ENCODE measurements around the gene LPP.
A peak's percentile ranks its signal among the peaks of the same experiment; 100 is the strongest.

LPP gene

GRCh38 chr3:188861842-188862744 is 708.1 kb downstream of the LPP start:
- no peak for DNase-seq

DNA sequence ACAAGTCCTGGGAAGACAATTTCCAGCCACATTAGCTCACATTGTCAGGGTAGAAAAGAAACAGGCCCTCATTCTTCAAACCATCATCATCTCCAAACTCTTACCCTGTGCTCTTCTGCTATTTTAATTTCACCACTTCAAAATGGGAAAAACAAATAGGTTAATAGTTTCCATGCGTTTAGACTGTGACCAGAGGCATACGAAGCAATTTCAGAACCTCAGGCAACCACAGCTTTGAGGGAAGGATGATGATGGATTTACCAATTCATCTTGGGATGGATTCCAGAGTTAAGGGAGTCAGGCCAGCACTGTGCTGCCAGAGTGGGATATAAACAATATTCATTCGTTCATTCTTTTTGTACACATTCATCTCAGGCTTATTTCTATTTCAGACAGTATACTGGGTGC is 710.0 kb downstream of the LPP start:
- no peak for DNase-seq

- DNase-seq, result no peak
Observed at GRCh38 chr3:188867691-188868265, 713.8 kb downstream of the LPP start.

DNA sequence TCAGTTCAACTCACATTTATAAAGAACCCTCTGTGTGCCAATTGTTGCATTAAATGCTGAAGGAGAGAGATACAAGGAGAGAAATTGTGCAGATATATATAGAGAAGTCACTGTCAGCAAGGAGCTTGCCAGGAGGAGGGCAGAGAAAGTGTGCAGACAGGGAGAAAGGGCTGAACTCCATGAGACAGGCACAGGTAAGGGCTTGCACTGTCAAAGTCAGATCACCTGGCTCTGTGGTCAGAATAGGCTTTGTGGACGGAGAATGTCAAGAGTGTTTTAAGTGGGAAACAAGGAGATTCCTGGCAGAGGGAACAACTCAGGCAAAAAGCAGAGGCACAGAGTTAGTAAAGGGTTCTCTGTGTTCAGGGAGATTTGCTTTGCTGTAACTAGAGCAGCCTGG is 714.8 kb downstream of the LPP start:
- no peak for DNase-seq

DNA sequence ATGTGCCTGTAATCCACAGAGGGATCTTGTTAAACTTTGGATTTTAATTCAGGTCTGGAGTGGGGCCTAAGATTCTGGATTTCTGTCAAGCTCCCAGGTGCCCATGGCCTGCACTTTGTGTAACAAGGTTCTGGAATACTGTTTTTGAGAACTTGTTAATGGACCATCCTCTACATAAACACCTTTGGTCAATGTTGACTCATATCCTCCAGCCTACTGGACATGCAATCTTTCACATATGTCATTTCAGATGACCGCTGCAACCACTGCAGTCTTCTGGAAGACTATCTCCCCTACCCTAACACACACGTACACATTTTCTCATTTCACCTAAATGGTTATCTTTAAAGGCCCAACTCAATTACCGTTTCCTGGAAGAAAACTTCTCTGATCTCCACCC is 715.7 kb downstream of the LPP start:
- DNase-seq, result no peak

GRCh38 chr3:188870431-188870830 is 716.5 kb downstream of the LPP start:
- DNase-seq, result no peak

GRCh38 chr3:188874576-188874975 is 720.6 kb downstream of the LPP start:
- DNase-seq, result no peak

DNA sequence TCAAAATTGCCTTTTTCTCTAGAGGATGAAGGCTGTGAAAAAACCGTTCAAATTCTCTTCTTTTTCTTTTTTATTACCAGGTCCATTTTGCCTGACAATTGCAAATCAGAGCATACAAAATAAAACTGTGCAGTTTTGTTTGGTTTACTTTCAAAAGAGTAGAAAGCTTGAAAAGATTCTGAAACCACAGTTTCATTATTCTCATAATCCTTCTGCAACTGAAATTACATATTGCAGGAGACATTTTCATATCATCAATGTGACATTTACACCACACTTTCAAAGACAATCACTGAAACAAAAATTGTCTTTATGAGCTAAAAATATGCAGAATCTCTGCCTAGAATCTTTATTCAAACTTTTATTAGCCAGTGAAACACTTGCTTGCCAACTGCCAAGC is 721.5 kb downstream of the LPP start:
- DNase-seq, result no peak

DNA sequence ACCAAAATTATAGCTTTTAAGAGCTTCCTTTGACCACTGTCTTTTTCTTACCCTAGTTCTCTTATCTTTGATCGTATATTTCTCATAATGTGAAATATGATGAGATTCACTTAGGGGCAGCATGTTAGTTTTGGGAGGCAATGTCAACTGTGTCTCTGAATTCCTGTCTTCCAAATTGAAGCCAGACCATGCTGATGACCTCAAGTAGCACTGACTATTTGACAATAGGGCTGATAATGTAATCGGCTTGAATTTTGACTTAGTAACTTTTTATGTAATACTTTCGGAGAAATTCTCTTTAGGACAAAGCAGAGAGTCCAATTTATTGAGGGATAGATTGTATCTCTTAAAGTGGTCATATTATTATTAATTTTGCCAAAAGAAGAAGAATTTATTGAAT is 722.4 kb downstream of the LPP start:
- no peak for DNase-seq

GRCh38 chr3:188877381-188877780 is 723.4 kb downstream of the LPP start:
- DNase-seq, result no peak

DNA sequence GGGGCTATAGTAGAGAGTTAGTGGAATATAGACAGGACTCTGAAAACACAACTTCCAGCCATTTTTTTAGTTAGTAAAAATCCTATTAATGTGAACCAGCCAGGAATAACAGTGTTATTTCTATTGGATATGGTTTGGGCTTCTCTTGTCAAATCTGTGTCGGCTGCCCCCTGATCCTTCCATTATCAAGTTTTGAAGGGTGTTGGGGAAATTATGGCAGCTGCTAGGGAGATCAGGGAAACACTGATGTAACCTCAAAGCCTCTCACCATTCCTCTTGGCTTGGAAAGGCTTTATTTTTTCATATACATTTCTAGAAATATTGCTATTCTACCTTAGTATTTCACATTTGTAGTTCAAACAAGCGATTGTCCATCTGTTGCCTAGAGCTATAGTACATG is 724.1 kb downstream of the LPP start:
- no peak for DNase-seq

DNA sequence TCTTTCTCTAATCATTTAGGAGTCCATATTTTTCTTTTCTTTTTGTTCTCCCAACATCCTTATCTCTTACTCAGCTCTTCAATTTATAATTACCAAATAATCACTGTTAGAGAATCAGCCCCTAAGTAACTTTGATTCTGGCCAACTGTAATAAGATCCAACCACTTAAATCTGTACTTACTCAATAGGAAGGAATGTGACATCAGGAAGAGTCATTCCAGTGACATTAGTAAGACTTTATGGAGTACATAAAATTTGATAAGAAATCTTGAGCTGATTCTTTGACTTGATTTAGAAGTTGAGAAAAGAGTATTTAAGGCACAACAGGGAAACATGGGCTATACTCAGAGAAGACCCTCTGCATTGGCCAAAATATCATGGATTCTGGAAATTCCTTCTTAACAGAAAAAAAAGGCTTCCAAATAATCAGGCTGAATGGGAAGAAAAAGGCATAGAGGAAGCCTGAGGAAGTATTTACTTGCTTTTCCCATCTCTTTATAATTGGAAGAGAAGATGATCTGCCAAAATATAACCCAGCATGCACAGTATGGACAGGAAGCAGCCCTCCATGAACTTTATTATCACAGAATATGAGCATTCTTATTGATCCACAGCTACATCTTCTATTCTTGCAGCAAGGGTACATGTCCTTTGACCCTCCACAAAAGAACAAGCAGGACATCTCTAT is 728.1 kb downstream of the LPP start:
- DNase-seq, result no peak

GRCh38 chr3:188884299-188885043 is 730.5 kb downstream of the LPP start:
- DNase-seq, result no peak

DNA sequence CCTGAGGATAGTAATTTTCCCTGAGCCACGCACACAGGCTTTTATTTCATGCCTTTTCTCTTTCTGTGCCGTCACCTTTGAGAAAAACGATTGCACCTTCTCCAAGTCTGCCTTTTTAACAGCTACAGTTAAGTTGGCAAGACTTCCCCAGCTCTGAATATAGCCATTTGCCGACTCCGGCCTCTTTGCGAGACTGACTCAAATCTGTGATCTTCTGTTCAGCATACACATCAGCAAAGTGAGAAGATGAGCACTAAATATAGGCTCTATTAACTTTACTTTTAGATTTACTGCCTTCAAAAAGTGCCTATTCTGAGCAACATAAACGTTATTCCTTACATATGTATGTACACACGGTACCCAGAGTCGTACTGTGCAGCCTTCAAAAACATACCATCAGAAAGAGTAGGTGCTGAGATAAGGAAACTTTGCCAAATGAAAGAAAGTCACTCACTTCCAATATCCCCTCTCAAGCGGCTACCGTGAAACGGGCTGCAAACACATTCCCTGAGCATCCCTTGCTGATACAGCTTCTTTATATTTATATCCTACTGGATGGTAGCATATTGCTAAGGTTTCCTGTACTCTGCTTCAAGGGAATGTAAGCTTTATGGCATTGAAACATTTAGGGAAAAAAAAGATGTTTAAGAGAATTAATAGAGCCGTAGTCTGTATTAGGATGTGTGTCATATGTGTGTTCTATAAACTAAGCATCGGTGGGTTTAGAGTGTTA is 734.5 kb downstream of the LPP start:
- DNase-seq, result no peak

GRCh38 chr3:188889054-188889491 is 735.1 kb downstream of the LPP start:
- DNase-seq, result no peak

- no peak for DNase-seq
Observed at GRCh38 chr3:188890572-188891270, 736.8 kb downstream of the LPP start.

DNA sequence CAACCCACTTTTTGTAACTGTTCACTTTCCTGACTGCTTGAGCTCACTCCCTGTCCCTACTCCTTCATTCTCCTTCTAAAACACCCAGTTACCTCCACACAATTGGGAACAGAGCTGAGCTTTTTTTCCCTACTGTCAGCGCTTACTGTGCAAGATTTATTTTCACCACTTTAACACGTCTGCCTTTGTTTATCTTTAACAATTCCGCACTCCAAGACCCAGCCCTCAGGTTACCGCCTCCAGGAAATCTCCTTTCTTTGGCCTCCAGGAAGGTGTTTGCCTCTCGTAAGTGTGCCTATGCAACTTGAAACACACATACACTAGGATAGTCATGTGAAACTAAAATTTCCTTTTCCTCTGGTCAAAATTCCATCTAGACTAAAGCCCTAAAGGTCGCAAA is 745.9 kb downstream of the LPP start:
- no peak for DNase-seq

- DNase-seq, result no peak
Observed at GRCh38 chr3:188900421-188900951, 746.5 kb downstream of the LPP start.

- DNase-seq, result peak; percentile 4
Observed at GRCh38 chr3:188901126-188901525, 747.2 kb downstream of the LPP start.

DNA sequence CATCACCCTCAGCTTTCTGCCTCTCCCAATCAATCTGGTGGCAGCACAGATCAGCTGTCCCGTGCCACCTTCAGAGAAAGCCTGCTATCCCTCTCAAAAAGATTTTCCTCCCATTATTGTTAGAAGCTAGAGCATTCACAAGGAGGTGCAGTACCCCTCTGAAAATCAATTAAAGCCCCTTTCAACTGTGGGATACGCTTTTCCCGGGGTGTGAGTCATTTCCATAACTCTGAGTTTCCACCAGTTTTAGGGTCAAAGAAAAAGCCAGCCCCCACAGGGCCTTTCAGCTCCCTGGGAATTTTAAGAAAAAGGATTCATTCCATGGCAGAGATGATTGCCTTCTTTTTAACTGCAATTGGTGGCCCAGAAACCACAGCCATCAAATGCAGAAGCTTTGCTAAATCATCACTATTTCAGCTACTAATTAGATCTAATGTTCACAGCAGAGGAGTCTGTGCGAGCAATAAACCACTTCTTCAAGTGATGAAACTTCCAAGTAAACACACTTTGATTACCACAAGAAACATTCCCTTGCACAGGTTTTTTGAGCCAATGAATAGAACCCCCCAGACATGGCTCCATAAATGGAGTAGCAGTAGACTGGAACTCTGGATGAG is 747.8 kb downstream of the LPP start:
- no peak for DNase-seq

- no peak for DNase-seq
Observed at GRCh38 chr3:188904670-188905069, 750.7 kb downstream of the LPP start.

Measured in midbrain (tissue), 1 donor.